Cardiac muscle cell (in vitro differentiated cells and primary cell): Measurements from ENCODE around the gene CAD. TPM values are rescaled to one million over a fixed set of nuclear protein-coding genes. Genes with fewer than 3 reads are reported as not detected.

Experiments
- DNase-seq, 2 donors: peaks; one replicate each; pipeline versions ENCODE4 v3.0.0 to v3.0.0-alpha.2; 2010 to 2017; ENCODE audit warnings: low read depth in 1 of 2, low spot score in 1 of 2
- H3K27ac ChIP-seq: fragments of 200-600 bp; sonication (generic); 2 replicates; pipeline ENCODE4 v1.5.1; 2016
- H3K27me3 ChIP-seq: fragments of 200-600 bp; sonication (generic); 2 replicates; pipeline ENCODE4 v1.6.0; 2016; ENCODE audit warnings: control low read depth
- H3K36me3 ChIP-seq: fragments of 200-600 bp; sonication (generic); 2 replicates; pipeline ENCODE4 v1.5.1; 2016; ENCODE audit warnings: control low read depth
- H3K4me1 ChIP-seq: fragments of 200-600 bp; sonication (generic); 2 replicates; pipeline ENCODE4 v1.8.1; 2017; ENCODE audit warnings: low read depth, mild to moderate bottlenecking, mixed run types
- H3K4me3 ChIP-seq: fragments of 200-600 bp; sonication (generic); 2 replicates; pipeline ENCODE4 v1.5.1; 2016; ENCODE audit warnings: mild to moderate bottlenecking
- H3K9me3 ChIP-seq: fragments of 200-600 bp; sonication (generic); 2 replicates; pipeline ENCODE4 v1.5.1; 2017; ENCODE audit warnings: low read depth, mild to moderate bottlenecking, control low read depth
- polyA plus RNA-seq: library from polyadenylated mRNA; unstranded; fragments of >200 nt; fragmentation: Nextera tagmentation; extraction: Ambion mirVana; gene quantifications from 2 replicates; pipeline ENCODE4 v1.2.1, GENCODE V29; 2016
- total RNA-seq: library from RNA; depleted of rRNA; stranded (reverse); fragments of >200 nt; gene quantifications from 2 replicates; pipeline ENCODE4 v1.2.3, GENCODE V29; 2016
- TF ChIP-seq, protein P1 (sequence below): IDR thresholded peaks from 2 replicates; pipeline ENCODE4 v1.5.1; 2012; ENCODE audit warnings: low read depth, mild to moderate bottlenecking, low read length

Gene CAD
- total and polyA plus RNA-seq, 2 experiments from 2014 or later: 30.1 to 51.7 TPM

DNA sequence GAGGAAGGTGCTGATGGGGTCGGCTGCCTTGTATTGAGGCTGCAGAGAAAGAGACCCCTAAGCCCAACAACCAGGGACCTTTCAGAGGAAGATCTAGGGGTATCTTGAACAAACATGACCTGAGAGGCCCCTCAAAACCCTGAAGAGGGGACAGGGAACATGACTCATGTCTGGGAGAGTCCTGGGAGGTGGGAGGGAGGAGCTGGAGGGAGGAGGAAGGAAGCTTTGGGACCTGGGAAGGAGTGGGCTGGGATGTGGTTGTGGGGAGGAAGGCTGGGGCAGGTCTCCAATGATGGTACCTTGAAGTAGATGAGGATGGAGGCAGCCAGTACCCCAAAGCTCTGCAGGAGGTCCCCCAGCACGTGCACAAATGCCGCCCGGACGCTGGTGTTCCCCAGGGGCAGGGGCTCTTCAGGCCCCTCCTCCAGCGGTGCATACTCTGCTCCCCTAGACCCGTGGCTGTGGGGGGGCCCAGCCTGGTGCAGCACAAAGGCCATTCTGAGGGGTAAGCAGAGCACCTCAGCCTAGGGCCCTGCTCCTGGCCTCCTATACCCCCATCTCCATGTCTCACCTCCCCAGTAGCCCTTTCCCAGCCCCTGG lies 39.8 kb downstream of the CAD start:
- no peak overlapping the region for H3K4me3 ChIP-seq
- peaks cover 19% of the 10 kb centered on the region for H3K4me1 ChIP-seq
- H3K36me3 ChIP-seq: peaks cover 22% of the 10 kb centered on the region
- H3K9me3 ChIP-seq: no peaks in the 10 kb centered on the region
- TF ChIP-seq, protein P1, sequence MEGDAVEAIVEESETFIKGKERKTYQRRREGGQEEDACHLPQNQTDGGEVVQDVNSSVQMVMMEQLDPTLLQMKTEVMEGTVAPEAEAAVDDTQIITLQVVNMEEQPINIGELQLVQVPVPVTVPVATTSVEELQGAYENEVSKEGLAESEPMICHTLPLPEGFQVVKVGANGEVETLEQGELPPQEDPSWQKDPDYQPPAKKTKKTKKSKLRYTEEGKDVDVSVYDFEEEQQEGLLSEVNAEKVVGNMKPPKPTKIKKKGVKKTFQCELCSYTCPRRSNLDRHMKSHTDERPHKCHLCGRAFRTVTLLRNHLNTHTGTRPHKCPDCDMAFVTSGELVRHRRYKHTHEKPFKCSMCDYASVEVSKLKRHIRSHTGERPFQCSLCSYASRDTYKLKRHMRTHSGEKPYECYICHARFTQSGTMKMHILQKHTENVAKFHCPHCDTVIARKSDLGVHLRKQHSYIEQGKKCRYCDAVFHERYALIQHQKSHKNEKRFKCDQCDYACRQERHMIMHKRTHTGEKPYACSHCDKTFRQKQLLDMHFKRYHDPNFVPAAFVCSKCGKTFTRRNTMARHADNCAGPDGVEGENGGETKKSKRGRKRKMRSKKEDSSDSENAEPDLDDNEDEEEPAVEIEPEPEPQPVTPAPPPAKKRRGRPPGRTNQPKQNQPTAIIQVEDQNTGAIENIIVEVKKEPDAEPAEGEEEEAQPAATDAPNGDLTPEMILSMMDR: no peak
- no peak overlapping the region for H3K27ac ChIP-seq
- no peak for DNase-seq
- H3K27me3 ChIP-seq: no peaks in the 10 kb centered on the region

DNA sequence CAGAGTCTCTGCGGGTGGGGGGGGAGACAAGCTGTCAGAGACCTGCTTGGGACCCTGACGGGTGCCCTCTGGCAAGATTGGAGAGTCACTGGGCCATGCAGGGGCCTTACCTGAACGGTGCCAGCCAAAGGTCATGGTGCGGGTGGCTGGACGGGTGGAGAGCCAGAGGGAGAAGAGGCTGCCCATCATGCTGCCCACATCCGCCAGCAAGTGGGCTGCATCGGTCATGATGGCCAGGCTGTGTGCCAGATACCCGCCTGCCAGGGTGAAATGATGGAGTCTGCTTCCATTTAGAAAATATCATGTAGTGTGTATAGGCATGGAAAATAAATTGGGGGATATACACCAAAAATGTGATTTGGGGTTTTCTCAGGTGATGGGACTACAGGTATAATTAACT lies 40.9 kb downstream of the CAD start:
- Histone ChIP-seq H3K27me3 (no peaks in the 10 kb centered on the region), H3K36me3 (peaks cover 22% of the 10 kb centered on the region), H3K27ac (no peak overlapping the region), H3K4me1 (peaks cover 19% of the 10 kb centered on the region), H3K9me3 (no peaks in the 10 kb centered on the region), H3K4me3 (no peak overlapping the region)
- DNase-seq: no peak
- TF ChIP-seq, protein P1: no peak

DNA sequence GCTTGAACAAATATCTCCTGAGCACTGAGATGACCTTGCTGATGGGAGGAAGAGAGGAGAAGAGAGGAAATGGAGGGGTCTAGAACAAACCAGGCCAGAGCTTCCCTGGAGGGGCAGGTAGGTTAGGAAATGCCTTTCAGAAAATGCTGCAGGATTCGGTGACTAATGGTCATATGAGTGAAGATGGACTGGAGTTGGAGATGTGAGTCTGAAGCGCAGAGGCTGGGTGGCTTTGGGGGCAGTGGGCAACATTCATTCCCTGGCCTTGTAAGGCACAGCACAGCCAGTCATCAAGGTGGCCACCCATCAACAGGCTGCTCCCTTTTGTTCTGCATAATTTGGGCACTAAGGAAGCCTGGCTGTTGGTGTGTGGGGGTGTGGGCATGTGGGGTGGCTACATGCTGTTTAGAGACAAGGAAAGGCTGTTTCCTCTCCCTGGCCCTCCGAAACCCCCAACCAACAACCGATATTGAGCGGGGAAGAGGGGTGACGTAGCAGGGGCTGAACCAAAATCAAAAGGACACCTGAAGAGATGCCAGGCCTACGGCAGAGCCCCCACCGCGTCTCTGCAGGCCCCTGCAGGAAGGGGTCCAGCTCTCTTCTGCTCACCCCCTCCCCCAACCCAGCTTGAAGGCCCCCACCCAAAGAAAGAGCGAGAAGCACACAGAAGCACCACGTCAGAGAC lies 44.2 kb downstream of the CAD start:
- DNase-seq: no peak
- Histone ChIP-seq H3K27ac (no peak overlapping the region), H3K9me3 (no peaks in the 10 kb centered on the region), H3K4me1 (peaks cover 23% of the 10 kb centered on the region), H3K27me3 (peaks cover 4% of the 10 kb centered on the region), H3K36me3 (peaks cover 14% of the 10 kb centered on the region), H3K4me3 (peak overlapping the region; percentile 92)
- TF ChIP-seq, protein P1: no peak

DNA sequence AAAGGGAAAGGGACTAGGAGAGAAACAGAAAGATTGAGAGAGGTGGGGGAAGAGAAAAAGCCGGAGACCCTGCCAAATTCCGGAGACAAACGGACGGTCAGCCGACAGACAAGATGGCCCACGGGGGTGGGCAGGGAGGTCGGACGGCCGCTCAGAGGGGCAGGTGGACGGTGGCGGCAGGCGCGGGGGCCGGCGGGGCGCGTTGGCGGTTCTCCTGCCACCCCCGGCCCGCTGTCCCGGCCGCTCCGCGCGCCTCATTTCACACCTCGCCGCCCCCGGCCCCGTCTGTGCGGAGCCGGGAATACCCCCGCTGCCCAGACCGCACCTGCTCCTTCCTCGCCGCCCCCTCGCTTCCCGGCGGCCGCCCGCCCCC lies 44.7 kb downstream of the CAD start:
- Histone ChIP-seq H3K36me3 (peaks cover 9% of the 10 kb centered on the region), H3K9me3 (no peaks in the 10 kb centered on the region), H3K27ac (no peak overlapping the region), H3K27me3 (peaks cover 4% of the 10 kb centered on the region), H3K4me3 (peak overlapping the region; percentile 92), H3K4me1 (peaks cover 23% of the 10 kb centered on the region)
- DNase-seq: no peak
- TF ChIP-seq, protein P1: no peak

DNA sequence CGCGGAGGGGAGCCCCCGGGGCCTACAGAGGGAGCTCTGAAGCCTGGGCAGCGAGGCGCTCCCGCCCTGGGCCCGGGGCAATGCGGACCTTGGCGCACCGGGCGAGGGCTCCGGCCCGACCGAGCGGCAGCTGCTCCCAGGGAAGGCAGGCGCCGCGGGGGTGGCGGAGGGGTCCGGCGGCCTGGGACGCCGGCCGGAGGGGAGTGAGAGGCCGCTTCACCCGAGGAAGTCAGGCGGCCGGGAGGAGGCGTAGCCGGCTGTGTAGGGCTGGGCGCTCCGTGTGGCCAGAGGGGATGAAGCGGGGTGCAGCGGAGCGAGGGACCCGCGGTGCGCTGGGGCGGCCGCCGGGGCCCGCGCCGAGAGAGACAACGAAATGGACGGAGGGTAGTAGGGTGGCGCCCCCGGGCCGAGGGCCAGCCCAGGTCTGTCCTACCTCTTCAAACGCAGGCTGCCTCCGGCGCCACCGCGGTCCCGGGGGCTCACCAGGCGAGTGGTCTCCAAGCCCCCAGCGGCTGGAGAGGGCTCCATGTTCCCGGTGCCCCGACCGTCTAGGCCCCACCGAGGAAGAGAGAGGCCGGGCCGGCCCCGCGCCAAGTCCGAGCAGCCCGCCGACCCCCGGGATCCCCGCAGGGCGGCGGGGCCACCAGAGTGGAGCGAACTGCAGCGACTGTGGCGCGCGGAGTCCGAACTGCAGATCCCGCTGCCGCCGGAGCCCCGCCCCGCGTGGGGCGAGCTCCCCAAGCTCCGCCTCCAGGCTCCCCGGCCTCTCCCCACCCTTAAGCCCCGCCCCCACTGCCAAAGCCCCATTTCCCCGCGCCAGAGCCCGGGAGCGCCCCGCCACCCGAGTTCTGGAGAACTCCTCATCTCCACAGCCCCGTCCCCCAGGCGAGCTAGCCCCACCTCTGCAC lies 45.5 kb downstream of the CAD start, which contains the start of gene SLC30A3:
Gene SLC30A3, minus strand, starts transcription at position 669 of the 908 bp plus-strand sequence. Its CDS starts 141 bp downstream, at position 528.
- Histone ChIP-seq H3K36me3 (peaks cover 1% of the 10 kb centered on the region), H3K9me3 (no peaks in the 10 kb centered on the region), H3K27ac (peak within 1 kb of the TSS; percentile 8), H3K4me1 (peaks cover 23% of the 10 kb centered on the region), H3K4me3 (peak within 1 kb of the TSS; percentile 92), H3K27me3 (peaks cover 4% of the 10 kb centered on the region)
- TF ChIP-seq, protein P1: no peak
- DNase-seq: peak; percentile 38 to 89
